Right renal cortex interstitium (tissue), 3 donors: ENCODE measurements around the gene C11orf68. TPM values are rescaled to one million over a fixed set of nuclear protein-coding genes. Genes with fewer than 3 reads are reported as not detected.

Experiments
- DNase-seq, 3 donors: peaks; one replicate each; pipeline ENCODE4 v3.0.0-alpha.2; 2013; ENCODE audit warnings: low read depth in 3 of 3, low spot score in 2 of 3
- polyA plus RNA-seq, 3 donors: library from polyadenylated mRNA; unstranded; fragments of 120-200 nt; gene quantifications; one replicate each; pipeline ENCODE4 v1.2.1, GENCODE V29; 2013; ENCODE audit not compliant: insufficient read length in 3 of 3

The C11orf68 gene
- polyA plus RNA-seq, 3 donors = 33.8 to 38.1 (median 36.0) TPM

- DNase-seq = no peak
These were observed 2.5 kb downstream of the C11orf68 start for GRCh38 chr11:65916391-65916790.

GRCh38 chr11:65915821-65916251 is 3.0 kb downstream of the C11orf68 start:
- no peak for DNase-seq

- no peak for DNase-seq
These were observed 3.6 kb downstream of the C11orf68 start for GRCh38 chr11:65915101-65915820.

DNA sequence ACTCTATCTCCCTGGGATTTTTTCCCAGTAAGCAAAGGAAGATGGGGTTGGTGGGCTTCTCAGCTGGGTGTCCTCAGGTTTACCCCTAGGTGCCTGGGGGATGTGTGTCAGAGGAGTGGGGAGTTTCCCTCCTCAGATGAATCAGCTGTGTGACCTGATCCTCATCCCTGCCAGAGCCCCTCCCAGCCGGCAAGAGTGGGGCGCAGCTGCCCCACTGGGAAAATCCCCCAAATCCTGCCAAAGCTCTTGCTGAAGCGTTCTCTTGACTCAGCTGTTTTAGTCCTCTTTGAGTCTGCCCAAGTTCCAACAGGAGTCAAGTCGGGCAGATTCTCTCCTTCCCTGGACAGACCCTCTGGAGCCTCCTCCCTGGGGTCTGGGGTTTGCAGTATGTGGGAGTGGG is 6.0 kb downstream of the C11orf68 start:
- no peak for DNase-seq

GRCh38 chr11:65911682-65912568 is 6.9 kb downstream of the C11orf68 start:
- DNase-seq = no peak

DNA sequence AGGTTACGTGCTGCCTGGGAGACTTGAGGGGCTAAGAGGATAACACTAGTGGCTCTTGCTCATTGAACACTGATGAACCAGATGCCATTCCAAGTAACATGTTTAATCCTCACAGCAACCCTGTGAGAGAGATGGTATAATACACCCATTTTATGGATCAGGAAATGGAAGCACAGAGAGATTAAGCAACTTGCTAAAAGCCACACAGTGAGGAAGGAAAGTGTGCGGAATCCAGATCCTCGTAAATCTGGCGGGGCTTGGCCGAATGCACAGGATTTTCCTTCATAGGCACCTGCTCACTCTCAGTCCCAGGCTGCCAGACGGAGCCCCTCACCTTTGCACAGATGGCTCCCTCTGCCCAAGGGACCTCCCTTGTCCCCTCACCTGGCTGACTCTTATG is 11.0 kb downstream of the C11orf68 start:
- no peak for DNase-seq

- no peak for DNase-seq
These were observed 12.3 kb downstream of the C11orf68 start for GRCh38 chr11:65906602-65907001.

- DNase-seq = no peak
These were observed 15.1 kb downstream of the C11orf68 start for GRCh38 chr11:65903715-65904114.

DNA sequence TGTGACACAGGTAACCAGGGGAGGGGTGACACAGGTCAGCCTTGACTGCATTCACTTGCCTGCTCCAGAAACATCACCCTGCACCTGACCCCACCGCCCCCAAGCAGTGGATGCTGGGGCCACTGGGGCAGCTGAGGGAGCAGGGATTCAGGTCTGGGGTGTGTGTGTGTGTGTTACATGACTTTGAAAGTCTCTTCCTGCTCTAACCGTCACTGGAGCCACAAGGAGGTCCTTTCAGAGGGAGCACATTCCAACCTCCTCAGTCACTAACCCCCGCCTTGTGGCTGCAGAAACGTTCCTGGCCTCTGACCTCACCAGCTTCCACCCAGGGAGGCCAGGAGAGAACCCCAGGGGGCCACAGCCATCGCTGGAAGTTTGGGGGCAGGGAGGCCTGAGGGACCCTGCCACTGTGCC is 15.8 kb downstream of the C11orf68 start:
- no peak for DNase-seq

- no peak for DNase-seq
These were observed 18.0 kb downstream of the C11orf68 start for GRCh38 chr11:65900899-65901180.

- DNase-seq = no peak
These were observed 18.6 kb downstream of the C11orf68 start, which contains the start of gene FOSL1 for GRCh38 chr11:65900125-65900898. TSS of gene FOSL1 (minus strand) at chr11:65900388. CDS start at chr11:65900339, 49 bp downstream.

DNA sequence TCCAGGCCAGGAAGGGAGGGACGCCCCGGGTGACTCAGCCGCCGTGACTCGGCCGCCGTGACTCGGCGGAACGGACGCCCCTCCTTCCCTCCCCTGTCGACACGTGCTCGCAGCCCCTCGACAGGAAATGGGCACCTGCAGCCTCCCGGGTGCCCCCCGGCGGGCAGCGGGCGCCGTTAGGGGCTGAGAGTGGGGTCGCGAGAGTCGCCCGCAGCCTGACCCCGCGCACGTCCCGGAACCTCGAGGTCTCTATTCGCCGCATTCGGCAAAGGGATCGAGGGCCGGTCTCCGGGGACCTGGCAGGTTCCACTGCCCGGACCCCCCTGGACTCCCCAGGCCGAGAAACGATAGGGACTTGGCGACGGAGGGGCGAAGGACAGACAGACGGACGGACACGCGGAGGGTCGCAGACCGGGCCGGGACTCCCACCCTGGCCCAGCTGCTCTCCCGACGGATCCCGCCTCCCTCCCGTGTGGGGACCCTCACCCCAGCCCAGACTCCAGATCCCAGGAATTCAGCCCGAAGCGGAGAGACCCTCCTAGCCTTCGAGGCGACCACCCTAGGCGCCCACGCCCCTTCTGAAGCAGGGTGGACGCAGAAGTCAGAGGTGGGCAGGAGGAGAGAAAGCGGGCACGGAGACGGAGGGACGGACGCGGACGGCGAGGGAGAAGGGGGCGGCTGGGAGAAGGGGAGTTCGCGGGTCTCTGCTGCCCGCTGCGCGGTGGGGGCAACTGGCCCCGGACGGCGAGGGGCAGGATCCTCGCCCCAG is 19.3 kb downstream of the C11orf68 start:
- DNase-seq = no peak

DNA sequence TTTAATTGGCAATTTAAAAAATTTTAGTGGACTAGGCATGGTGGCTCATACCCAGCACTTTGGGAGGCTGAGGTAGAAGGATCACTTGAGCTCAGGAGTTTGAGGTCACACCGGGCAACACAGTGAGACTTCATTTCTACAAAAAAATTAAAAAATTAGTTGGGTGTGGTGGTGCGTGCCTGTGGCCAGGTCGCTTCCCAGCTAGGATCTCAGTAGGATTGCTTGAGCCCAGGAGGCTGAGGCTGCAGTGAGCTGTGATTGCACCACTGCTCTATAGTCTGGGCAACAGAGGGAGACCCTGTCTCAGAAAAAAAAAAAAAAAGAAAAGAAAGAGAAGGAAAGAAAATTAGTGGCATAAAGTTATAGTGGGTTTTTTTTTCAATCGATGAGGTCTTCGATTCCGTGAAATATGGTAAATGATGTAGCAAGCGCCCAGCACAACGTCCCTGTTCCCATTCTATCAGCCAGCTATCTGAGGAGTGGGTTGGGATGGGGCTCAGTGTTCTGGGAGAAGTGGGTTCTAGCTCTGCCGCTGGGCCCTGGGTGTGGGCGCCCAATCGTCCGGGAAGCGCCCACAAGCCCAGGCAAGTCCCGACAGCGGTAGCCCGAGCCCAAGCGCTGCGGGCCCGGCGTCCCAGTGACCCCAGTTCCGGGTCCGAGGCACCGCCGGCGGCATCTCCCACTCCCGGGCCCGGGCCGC is 20.1 kb downstream of the C11orf68 start:
- DNase-seq = no peak

DNA sequence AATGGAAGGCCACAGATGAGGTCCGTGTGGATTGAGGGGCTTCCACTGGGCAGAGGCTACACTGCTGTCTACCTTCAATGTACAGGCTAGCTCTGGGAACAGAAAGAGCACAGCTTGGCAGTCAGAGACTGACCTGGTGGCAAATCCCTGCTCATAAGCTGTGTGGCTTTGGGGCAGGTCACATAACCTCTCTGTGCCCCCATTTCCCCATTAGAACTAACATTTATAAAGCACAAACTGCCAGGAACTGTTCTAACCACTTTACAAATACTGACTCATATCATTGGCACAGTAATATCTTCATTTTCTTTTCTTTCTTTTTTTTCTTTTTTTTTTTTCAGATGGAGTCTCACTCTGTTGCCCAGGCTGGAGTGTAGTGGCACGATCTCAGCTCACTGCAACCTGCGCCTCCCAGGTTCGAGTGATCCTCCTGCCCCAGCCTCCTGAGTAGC is 21.8 kb downstream of the C11orf68 start:
- no peak for DNase-seq

DNA sequence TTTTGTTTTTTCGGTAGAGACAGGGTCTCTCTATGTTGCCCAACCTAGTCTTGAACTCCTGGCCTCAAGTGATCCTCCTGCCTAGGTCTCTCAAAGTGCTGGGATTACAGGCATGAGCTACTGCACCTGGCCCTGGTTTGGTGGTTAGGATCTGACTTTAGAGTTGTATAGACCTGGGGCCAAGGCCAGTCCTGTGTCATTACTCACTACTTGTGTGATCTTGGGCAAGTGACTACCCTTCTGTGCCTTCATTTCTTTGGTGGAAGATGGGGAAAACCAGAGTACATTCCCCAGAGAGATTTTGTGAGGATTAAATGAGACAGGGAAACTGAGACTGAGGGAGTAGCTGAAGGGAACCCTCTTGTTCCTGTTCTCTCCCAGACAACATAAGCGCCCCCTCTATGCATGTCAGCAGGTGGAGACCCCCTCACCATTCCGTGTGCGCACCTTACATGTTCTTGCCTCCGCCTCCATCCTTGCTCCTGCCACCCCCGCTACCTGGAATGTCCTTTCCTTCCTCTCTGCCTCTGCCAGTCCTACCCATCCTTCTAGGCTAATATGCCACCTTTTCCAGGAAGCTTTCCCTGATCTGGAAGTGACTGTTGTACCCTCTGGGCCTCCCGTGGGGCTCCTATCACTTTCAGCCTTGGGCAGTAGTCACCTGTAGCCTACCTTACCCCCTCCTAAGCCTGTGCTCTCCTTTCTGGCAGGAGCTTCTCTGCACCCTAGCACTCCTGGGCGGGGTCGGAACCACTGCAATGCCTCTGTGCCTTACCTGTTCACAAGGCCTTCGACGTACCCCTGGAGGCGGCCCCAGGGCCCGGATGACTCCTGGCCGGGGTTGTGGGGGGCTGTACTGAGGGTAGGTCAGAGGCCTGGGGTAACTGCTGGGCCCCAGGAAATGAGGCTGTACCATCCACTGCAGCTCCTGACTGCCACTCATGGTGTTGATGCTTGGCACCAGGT is 22.5 kb downstream of the C11orf68 start:
- DNase-seq = no peak

GRCh38 chr11:65895482-65895981 is 23.3 kb downstream of the C11orf68 start:
- DNase-seq = no peak

DNA sequence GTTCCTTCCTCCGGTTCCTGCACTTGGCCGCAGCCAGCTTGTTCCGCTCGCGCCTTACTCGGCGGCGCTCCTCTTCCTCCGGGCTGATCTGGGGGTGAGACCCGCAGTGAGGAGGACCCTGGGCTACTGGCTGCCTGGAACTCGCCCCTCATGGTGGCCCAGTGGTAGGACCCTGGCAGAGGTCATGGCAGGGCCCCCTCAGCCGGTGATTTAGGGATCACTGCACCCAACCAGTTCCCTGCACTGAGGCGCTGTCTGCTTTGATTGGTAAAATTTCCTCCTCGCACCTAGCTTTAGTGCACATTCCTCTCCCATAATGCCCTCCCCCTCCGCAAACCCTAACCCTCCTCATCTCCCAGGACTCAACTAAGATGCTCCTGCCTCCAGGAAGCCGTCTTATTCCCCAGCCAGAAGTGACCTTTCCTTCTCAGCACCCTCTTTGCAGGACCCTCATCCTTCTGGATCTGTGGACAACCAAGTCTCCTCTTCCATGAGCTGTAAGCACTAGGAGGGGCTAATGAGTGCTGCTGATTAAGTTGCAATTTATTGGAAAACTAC is 24.7 kb downstream of the C11orf68 start:
- no peak for DNase-seq

GRCh38 chr11:65892661-65893317 is 26.1 kb downstream of the C11orf68 start:
- no peak for DNase-seq
